ENCODE data around the gene NLRP3. TPM values are rescaled to one million over a fixed set of nuclear protein-coding genes. Genes with fewer than 3 reads are reported as not detected.

Gene NLRP3
- total and polyA plus RNA-seq, 9 of the 15 experiments (the other 6 are each of a cell fraction or from before 2014, with no cell fraction given) = not detected

DNA sequence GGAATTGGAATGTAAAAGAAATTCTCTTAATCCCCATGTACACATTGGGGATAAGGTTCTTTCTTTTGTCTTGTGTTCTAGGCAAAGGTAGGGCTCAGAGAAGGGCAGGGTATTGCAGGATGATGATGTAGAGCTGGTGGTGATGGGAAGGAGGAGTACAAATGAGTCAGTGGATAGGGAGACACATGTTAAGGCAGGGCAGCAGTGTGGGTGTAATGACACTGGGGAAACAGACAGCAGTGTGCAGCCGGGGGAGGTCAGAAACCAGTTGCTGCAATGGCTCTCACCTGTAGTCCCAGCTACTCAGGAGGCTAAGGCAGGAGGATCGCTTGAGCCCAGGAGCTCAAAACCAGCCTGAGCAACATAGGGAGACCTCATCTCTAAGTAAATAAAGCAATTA is 5.1 kb downstream of the NLRP3 start (continued):
- TF ChIP-seq ZNF609 (CRISPR knock-in tag; IDR thresholded peaks at IDR 0.05; ENCODE audit: borderline replicate concordance) = no peak
- TF ChIP-seq, protein P1, sequence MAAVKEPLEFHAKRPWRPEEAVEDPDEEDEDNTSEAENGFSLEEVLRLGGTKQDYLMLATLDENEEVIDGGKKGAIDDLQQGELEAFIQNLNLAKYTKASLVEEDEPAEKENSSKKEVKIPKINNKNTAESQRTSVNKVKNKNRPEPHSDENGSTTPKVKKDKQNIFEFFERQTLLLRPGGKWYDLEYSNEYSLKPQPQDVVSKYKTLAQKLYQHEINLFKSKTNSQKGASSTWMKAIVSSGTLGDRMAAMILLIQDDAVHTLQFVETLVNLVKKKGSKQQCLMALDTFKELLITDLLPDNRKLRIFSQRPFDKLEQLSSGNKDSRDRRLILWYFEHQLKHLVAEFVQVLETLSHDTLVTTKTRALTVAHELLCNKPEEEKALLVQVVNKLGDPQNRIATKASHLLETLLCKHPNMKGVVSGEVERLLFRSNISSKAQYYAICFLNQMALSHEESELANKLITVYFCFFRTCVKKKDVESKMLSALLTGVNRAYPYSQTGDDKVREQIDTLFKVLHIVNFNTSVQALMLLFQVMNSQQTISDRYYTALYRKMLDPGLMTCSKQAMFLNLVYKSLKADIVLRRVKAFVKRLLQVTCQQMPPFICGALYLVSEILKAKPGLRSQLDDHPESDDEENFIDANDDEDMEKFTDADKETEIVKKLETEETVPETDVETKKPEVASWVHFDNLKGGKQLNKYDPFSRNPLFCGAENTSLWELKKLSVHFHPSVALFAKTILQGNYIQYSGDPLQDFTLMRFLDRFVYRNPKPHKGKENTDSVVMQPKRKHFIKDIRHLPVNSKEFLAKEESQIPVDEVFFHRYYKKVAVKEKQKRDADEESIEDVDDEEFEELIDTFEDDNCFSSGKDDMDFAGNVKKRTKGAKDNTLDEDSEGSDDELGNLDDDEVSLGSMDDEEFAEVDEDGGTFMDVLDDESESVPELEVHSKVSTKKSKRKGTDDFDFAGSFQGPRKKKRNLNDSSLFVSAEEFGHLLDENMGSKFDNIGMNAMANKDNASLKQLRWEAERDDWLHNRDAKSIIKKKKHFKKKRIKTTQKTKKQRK (IDR thresholded peaks at IDR 0.05; ENCODE audit: borderline replicate concordance, low read depth, low read length) = no peak
- TF ChIP-seq, protein P2, sequence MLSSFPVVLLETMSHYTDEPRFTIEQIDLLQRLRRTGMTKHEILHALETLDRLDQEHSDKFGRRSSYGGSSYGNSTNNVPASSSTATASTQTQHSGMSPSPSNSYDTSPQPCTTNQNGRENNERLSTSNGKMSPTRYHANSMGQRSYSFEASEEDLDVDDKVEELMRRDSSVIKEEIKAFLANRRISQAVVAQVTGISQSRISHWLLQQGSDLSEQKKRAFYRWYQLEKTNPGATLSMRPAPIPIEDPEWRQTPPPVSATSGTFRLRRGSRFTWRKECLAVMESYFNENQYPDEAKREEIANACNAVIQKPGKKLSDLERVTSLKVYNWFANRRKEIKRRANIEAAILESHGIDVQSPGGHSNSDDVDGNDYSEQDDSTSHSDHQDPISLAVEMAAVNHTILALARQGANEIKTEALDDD (IDR thresholded peaks at IDR 0.05) = no peak
- no peak for TF ChIP-seq ZNF23 (CRISPR knock-in tag; IDR thresholded peaks at IDR 0.05)
- no peak for TF ChIP-seq ZNF174 (CRISPR knock-in tag; IDR thresholded peaks at IDR 0.05)
- TF ChIP-seq SOX6 (IDR thresholded peaks at IDR 0.05) = no peak
- TF ChIP-seq SIRT6 (IDR thresholded peaks at IDR 0.05; ENCODE audit: low read depth, low read length) = no peak
- TF ChIP-seq GATAD2A (IDR thresholded peaks at IDR 0.05) = no peak
- no peak for TF ChIP-seq SREBF1 (IDR thresholded peaks at IDR 0.05; ENCODE audit: borderline replicate concordance, low read depth, low read length)

Data from K562 (cell line).